ENCODE results near the gene RIC8B.

DNA sequence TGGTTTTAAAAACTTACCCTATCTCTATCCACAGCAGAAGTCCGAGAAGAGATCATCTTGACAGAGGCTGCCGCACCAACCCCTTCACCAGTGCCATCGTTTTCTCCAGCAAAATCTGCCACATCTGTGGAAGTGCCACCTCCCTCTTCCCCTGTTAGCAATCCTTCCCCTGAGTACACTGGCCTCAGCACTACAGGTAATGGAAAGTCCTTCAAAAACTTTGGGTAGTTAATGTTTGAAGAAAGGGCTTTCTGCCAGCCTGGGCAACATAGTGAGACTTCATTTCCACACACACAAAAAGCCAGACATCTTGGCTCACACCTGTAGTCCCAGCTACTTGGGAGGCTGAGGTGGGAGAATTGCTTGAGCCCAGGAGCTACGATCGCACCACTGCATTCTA is 41.6 kb upstream of the RIC8B start:
- no peak for TF ChIP-seq XRCC5 (optimal IDR thresholded peaks at IDR 0.05; ENCODE audit: low read length)
- TF ChIP-seq, protein P1, sequence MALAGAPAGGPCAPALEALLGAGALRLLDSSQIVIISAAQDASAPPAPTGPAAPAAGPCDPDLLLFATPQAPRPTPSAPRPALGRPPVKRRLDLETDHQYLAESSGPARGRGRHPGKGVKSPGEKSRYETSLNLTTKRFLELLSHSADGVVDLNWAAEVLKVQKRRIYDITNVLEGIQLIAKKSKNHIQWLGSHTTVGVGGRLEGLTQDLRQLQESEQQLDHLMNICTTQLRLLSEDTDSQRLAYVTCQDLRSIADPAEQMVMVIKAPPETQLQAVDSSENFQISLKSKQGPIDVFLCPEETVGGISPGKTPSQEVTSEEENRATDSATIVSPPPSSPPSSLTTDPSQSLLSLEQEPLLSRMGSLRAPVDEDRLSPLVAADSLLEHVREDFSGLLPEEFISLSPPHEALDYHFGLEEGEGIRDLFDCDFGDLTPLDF (CRISPR knock-in tag; IDR thresholded peaks at IDR 0.05): no peak
- TF ChIP-seq ATF7 (IDR thresholded peaks at IDR 0.05): no peak
- TF ChIP-seq ATF7 (CRISPR knock-in tag; IDR thresholded peaks at IDR 0.05): no peak
- TF ChIP-seq SMARCC2 (IDR thresholded peaks at IDR 0.05): no peak
- TF ChIP-seq EZH2 (conservative IDR thresholded peaks at IDR 0.05; ENCODE audit: low read depth, low read length): no peak
- TF ChIP-seq, protein P2, sequence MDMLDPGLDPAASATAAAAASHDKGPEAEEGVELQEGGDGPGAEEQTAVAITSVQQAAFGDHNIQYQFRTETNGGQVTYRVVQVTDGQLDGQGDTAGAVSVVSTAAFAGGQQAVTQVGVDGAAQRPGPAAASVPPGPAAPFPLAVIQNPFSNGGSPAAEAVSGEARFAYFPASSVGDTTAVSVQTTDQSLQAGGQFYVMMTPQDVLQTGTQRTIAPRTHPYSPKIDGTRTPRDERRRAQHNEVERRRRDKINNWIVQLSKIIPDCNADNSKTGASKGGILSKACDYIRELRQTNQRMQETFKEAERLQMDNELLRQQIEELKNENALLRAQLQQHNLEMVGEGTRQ (IDR thresholded peaks at IDR 0.05; ENCODE audit: low read depth, low read length): no peak
- TF ChIP-seq, protein P2 (CRISPR knock-in tag; IDR thresholded peaks at IDR 0.05; ENCODE audit: borderline replicate concordance): no peak
- TF ChIP-seq, protein P3, sequence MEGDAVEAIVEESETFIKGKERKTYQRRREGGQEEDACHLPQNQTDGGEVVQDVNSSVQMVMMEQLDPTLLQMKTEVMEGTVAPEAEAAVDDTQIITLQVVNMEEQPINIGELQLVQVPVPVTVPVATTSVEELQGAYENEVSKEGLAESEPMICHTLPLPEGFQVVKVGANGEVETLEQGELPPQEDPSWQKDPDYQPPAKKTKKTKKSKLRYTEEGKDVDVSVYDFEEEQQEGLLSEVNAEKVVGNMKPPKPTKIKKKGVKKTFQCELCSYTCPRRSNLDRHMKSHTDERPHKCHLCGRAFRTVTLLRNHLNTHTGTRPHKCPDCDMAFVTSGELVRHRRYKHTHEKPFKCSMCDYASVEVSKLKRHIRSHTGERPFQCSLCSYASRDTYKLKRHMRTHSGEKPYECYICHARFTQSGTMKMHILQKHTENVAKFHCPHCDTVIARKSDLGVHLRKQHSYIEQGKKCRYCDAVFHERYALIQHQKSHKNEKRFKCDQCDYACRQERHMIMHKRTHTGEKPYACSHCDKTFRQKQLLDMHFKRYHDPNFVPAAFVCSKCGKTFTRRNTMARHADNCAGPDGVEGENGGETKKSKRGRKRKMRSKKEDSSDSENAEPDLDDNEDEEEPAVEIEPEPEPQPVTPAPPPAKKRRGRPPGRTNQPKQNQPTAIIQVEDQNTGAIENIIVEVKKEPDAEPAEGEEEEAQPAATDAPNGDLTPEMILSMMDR (CRISPR knock-in tag; IDR thresholded peaks at IDR 0.05): no peak
- TF ChIP-seq, protein P4, sequence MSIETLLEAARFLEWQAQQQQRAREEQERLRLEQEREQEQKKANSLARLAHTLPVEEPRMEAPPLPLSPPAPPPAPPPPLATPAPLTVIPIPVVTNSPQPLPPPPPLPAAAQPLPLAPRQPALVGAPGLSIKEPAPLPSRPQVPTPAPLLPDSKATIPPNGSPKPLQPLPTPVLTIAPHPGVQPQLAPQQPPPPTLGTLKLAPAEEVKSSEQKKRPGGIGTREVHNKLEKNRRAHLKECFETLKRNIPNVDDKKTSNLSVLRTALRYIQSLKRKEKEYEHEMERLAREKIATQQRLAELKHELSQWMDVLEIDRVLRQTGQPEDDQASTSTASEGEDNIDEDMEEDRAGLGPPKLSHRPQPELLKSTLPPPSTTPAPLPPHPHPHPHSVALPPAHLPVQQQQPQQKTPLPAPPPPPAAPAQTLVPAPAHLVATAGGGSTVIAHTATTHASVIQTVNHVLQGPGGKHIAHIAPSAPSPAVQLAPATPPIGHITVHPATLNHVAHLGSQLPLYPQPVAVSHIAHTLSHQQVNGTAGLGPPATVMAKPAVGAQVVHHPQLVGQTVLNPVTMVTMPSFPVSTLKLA (IDR thresholded peaks at IDR 0.05): no peak
- no peak for TF ChIP-seq ZNF160 (CRISPR knock-in tag; IDR thresholded peaks at IDR 0.05)
- TF ChIP-seq, protein P5, sequence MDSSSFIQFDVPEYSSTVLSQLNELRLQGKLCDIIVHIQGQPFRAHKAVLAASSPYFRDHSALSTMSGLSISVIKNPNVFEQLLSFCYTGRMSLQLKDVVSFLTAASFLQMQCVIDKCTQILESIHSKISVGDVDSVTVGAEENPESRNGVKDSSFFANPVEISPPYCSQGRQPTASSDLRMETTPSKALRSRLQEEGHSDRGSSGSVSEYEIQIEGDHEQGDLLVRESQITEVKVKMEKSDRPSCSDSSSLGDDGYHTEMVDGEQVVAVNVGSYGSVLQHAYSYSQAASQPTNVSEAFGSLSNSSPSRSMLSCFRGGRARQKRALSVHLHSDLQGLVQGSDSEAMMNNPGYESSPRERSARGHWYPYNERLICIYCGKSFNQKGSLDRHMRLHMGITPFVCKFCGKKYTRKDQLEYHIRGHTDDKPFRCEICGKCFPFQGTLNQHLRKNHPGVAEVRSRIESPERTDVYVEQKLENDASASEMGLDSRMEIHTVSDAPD (CRISPR knock-in tag; IDR thresholded peaks at IDR 0.05): no peak

All from HepG2 (cell line).